ENCODE data around the gene CCDC80.

DNA sequence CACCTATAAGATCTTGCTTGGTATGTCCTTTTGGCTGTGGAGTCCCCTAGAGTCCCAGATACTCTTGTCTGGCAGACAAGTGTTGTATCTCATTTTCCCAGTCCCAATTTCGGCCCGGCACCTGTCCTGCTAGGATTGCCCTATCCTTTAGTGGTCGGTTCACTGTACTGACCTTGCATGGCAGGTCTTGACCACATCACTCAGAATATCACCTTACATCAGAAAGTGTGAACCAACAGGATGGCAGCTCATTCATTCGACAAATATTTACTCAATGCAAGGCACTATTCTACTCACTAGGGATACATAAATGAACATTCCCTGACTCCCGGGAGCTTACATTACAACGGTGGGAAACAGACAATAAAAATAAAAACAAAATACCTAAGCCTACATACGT lies 5.7 kb upstream of the CCDC80 start:
- TF ChIP-seq ZNF24 (tag by site-specific recombination; IDR thresholded peaks at IDR 0.05) = no peak
- no peak for TF ChIP-seq SP2 (tag by site-specific recombination; IDR thresholded peaks at IDR 0.05)
- no peak for TF ChIP-seq ZNF366 (tag by site-specific recombination; conservative IDR thresholded peaks at IDR 0.05)
- TF ChIP-seq, protein P1, sequence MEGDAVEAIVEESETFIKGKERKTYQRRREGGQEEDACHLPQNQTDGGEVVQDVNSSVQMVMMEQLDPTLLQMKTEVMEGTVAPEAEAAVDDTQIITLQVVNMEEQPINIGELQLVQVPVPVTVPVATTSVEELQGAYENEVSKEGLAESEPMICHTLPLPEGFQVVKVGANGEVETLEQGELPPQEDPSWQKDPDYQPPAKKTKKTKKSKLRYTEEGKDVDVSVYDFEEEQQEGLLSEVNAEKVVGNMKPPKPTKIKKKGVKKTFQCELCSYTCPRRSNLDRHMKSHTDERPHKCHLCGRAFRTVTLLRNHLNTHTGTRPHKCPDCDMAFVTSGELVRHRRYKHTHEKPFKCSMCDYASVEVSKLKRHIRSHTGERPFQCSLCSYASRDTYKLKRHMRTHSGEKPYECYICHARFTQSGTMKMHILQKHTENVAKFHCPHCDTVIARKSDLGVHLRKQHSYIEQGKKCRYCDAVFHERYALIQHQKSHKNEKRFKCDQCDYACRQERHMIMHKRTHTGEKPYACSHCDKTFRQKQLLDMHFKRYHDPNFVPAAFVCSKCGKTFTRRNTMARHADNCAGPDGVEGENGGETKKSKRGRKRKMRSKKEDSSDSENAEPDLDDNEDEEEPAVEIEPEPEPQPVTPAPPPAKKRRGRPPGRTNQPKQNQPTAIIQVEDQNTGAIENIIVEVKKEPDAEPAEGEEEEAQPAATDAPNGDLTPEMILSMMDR (tag by site-specific recombination; IDR thresholded peaks at IDR 0.05) = no peak
- TF ChIP-seq BCL11B (tag by site-specific recombination; IDR thresholded peaks at IDR 0.05; ENCODE audit: low read depth) = no peak
- TF ChIP-seq ZNF274 (IDR thresholded peaks at IDR 0.05; ENCODE audit: low read length) = no peak
- TF ChIP-seq ZNF274 (tag by site-specific recombination; IDR thresholded peaks at IDR 0.05; ENCODE audit: borderline replicate concordance) = no peak
- no peak for TF ChIP-seq OVOL3 (tag by site-specific recombination; IDR thresholded peaks at IDR 0.05)
- no peak for TF ChIP-seq ZNF121 (tag by site-specific recombination; IDR thresholded peaks at IDR 0.05)
- TF ChIP-seq, protein P2, sequence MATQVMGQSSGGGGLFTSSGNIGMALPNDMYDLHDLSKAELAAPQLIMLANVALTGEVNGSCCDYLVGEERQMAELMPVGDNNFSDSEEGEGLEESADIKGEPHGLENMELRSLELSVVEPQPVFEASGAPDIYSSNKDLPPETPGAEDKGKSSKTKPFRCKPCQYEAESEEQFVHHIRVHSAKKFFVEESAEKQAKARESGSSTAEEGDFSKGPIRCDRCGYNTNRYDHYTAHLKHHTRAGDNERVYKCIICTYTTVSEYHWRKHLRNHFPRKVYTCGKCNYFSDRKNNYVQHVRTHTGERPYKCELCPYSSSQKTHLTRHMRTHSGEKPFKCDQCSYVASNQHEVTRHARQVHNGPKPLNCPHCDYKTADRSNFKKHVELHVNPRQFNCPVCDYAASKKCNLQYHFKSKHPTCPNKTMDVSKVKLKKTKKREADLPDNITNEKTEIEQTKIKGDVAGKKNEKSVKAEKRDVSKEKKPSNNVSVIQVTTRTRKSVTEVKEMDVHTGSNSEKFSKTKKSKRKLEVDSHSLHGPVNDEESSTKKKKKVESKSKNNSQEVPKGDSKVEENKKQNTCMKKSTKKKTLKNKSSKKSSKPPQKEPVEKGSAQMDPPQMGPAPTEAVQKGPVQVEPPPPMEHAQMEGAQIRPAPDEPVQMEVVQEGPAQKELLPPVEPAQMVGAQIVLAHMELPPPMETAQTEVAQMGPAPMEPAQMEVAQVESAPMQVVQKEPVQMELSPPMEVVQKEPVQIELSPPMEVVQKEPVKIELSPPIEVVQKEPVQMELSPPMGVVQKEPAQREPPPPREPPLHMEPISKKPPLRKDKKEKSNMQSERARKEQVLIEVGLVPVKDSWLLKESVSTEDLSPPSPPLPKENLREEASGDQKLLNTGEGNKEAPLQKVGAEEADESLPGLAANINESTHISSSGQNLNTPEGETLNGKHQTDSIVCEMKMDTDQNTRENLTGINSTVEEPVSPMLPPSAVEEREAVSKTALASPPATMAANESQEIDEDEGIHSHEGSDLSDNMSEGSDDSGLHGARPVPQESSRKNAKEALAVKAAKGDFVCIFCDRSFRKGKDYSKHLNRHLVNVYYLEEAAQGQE (tag by site-specific recombination; IDR thresholded peaks at IDR 0.05) = no peak
- TF ChIP-seq, protein P3, sequence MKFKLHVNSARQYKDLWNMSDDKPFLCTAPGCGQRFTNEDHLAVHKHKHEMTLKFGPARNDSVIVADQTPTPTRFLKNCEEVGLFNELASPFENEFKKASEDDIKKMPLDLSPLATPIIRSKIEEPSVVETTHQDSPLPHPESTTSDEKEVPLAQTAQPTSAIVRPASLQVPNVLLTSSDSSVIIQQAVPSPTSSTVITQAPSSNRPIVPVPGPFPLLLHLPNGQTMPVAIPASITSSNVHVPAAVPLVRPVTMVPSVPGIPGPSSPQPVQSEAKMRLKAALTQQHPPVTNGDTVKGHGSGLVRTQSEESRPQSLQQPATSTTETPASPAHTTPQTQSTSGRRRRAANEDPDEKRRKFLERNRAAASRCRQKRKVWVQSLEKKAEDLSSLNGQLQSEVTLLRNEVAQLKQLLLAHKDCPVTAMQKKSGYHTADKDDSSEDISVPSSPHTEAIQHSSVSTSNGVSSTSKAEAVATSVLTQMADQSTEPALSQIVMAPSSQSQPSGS (tag by site-specific recombination; IDR thresholded peaks at IDR 0.05; ENCODE audit: low read depth) = no peak
- TF ChIP-seq, protein P4, sequence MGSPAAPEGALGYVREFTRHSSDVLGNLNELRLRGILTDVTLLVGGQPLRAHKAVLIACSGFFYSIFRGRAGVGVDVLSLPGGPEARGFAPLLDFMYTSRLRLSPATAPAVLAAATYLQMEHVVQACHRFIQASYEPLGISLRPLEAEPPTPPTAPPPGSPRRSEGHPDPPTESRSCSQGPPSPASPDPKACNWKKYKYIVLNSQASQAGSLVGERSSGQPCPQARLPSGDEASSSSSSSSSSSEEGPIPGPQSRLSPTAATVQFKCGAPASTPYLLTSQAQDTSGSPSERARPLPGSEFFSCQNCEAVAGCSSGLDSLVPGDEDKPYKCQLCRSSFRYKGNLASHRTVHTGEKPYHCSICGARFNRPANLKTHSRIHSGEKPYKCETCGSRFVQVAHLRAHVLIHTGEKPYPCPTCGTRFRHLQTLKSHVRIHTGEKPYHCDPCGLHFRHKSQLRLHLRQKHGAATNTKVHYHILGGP (tag by site-specific recombination; IDR thresholded peaks at IDR 0.05) = no peak
- TF ChIP-seq ZNF174 (tag by site-specific recombination; IDR thresholded peaks at IDR 0.05) = no peak
- no peak for TF ChIP-seq ZNF785 (tag by site-specific recombination; IDR thresholded peaks at IDR 0.05)
